ENCODE measurements around the gene IL4R.

IL4R gene

DNA sequence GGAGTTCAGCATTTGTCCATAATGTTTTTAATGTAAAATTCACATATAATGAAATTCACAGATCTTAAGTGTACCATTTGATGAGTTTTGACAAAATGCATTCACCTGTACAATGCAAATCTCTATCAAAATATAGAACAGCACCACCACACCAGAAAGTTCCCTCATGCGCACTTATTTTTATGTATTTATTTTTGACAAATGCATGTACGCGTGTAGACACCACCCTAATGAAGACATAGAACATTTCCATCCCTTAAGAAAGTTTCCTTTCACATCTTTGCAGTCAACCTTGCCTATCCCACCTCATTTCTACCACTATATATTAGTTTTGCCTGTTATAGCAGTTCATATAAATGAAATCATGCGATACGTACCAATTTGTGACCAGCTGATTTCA lies 15.6 kb upstream of the IL4R start:
- Histone ChIP-seq H3K36me3 (ENCODE audit: control insufficient read depth, low read length) (no peaks in the 10 kb centered on the region), H3K79me2 (ENCODE audit: control insufficient read depth, low read length) (no peaks in the 10 kb centered on the region), H3F3A (ENCODE audit: control insufficient read depth, insufficient read depth) (peaks cover 66% of the 10 kb centered on the region), H3K4me3 (ENCODE audit: low read length) (peak overlapping the region; percentile 53), H3K9me3 (ENCODE audit: control insufficient read depth, insufficient read depth, low read length) (no peaks in the 10 kb centered on the region), H3K27ac (ENCODE audit: low read depth, low read length) (peak overlapping the region; percentile 98), H3K9me2 (replicated peaks; ENCODE audit: control insufficient read depth, low read length) (no peaks in the 10 kb centered on the region), H3K4me1 (ENCODE audit: control insufficient read depth, low read length) (peaks cover 90% of the 10 kb centered on the region), H3K27me3 (ENCODE audit: control insufficient read depth, low read length) (no peaks in the 10 kb centered on the region), H4K20me1 (ENCODE audit: control insufficient read depth, insufficient read depth, low read depth, low read length) (no peaks in the 10 kb centered on the region), H3K4me2 (ENCODE audit: low read length) (peak overlapping the region; percentile 59)
- TF ChIP-seq, protein P1, sequence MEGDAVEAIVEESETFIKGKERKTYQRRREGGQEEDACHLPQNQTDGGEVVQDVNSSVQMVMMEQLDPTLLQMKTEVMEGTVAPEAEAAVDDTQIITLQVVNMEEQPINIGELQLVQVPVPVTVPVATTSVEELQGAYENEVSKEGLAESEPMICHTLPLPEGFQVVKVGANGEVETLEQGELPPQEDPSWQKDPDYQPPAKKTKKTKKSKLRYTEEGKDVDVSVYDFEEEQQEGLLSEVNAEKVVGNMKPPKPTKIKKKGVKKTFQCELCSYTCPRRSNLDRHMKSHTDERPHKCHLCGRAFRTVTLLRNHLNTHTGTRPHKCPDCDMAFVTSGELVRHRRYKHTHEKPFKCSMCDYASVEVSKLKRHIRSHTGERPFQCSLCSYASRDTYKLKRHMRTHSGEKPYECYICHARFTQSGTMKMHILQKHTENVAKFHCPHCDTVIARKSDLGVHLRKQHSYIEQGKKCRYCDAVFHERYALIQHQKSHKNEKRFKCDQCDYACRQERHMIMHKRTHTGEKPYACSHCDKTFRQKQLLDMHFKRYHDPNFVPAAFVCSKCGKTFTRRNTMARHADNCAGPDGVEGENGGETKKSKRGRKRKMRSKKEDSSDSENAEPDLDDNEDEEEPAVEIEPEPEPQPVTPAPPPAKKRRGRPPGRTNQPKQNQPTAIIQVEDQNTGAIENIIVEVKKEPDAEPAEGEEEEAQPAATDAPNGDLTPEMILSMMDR (IDR thresholded peaks at IDR 0.05; ENCODE audit: low read depth, low read length, poor library complexity, severe bottlenecking), result no peak
- TF ChIP-seq EZH2phosphoT487 (IDR thresholded peaks at IDR 0.05; ENCODE audit: borderline replicate concordance, low read length), result no peak

DNA sequence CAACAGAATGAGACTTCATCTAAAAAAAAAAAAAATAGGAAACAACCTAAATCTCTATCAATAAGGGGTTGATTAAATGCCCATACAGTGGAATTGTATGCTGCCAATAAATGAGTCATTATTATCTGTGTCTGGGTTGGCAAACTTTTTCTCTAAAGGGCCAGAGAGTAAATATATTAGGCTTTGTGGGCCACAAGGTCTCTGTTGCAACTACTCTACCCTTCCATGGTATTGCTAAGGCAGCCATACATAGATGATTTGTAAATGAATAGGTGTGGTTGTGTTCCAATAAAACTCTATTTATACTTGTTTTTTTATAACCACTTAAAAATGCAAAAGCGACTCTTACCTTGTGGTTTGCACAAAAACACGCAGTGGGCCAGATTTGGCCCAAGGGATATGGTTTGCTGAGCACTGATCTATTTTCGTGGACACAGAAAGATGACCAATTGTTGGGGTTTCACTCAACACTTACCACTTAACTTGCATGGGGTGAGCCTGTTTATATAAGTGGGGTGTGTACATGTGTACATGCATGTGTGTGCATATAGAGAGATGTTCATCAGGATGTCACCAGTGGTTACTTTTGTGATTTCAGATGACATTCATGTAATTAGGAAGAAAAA lies 12.4 kb upstream of the IL4R start:
- Histone ChIP-seq H3K79me2 (ENCODE audit: control insufficient read depth, low read length) (no peaks in the 10 kb centered on the region), H3K27ac (ENCODE audit: low read depth, low read length) (peak overlapping the region; percentile 98), H4K20me1 (ENCODE audit: control insufficient read depth, insufficient read depth, low read depth, low read length) (no peaks in the 10 kb centered on the region), H3K9me2 (replicated peaks; ENCODE audit: control insufficient read depth, low read length) (no peaks in the 10 kb centered on the region), H3K36me3 (ENCODE audit: control insufficient read depth, low read length) (no peaks in the 10 kb centered on the region), H3K9me3 (ENCODE audit: control insufficient read depth, insufficient read depth, low read length) (peaks cover 4% of the 10 kb centered on the region; the same call in 1 of the 2 replicates), H3K4me2 (ENCODE audit: low read length) (peak overlapping the region; percentile 59), H3F3A (ENCODE audit: control insufficient read depth, insufficient read depth) (peaks cover 52% of the 10 kb centered on the region), H3K27me3 (ENCODE audit: control insufficient read depth, low read length) (no peaks in the 10 kb centered on the region), H3K4me1 (ENCODE audit: control insufficient read depth, low read length) (peaks cover 89% of the 10 kb centered on the region), H3K4me3 (ENCODE audit: low read length) (peak overlapping the region; percentile 53)
- no peak for TF ChIP-seq EZH2phosphoT487 (IDR thresholded peaks at IDR 0.05; ENCODE audit: borderline replicate concordance, low read length)
- TF ChIP-seq, protein P1 (IDR thresholded peaks at IDR 0.05; ENCODE audit: low read depth, low read length, poor library complexity, severe bottlenecking), result no peak

DNA sequence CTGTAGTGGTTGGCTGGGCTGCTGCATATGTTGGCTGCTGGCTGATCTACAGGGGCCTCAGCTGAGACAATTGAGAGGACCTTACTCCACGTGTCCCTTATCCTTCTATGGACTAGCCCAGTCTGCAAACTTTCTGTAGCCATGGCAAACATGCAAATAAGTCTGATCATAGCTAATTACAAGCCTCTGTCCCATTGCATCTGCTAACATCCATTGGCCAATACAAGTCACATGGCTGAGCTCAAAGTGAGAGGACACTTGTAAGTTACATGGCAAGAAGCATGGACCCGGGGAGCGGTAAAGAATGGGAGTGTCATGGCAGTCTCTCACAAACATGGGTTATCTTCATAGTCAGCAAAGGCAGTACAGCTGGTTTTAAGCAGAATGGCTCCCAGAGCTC lies 11.6 kb upstream of the IL4R start:
- no peaks in the 10 kb centered on the region for H3K9me2 ChIP-seq (replicated peaks; ENCODE audit: control insufficient read depth, low read length)
- H3K4me1 ChIP-seq (ENCODE audit: control insufficient read depth, low read length), result peaks cover 82% of the 10 kb centered on the region
- H4K20me1 ChIP-seq (ENCODE audit: control insufficient read depth, insufficient read depth, low read depth, low read length), result no peaks in the 10 kb centered on the region
- no peaks in the 10 kb centered on the region for H3K79me2 ChIP-seq (ENCODE audit: control insufficient read depth, low read length)
- peaks cover 51% of the 10 kb centered on the region for H3F3A ChIP-seq (ENCODE audit: control insufficient read depth, insufficient read depth)
- H3K27me3 ChIP-seq (ENCODE audit: control insufficient read depth, low read length), result no peaks in the 10 kb centered on the region
- H3K9me3 ChIP-seq (ENCODE audit: control insufficient read depth, insufficient read depth, low read length), result peaks cover 4% of the 10 kb centered on the region; the same call in 1 of the 2 replicates
- TF ChIP-seq EZH2phosphoT487 (IDR thresholded peaks at IDR 0.05; ENCODE audit: borderline replicate concordance, low read length), result no peak
- TF ChIP-seq, protein P1 (IDR thresholded peaks at IDR 0.05; ENCODE audit: low read depth, low read length, poor library complexity, severe bottlenecking), result no peak
- peak overlapping the region; percentile 53 for H3K4me3 ChIP-seq (ENCODE audit: low read length)
- peak overlapping the region; percentile 98 for H3K27ac ChIP-seq (ENCODE audit: low read depth, low read length)
- peak overlapping the region; percentile 59 for H3K4me2 ChIP-seq (ENCODE audit: low read length)
- H3K36me3 ChIP-seq (ENCODE audit: control insufficient read depth, low read length), result no peaks in the 10 kb centered on the region

Measured in DOHH2 (cell line).